H9 (cell line): ENCODE data around the gene CHIT1. TPM values are rescaled to one million over a fixed set of nuclear protein-coding genes. Genes with fewer than 3 reads are reported as not detected.

Experiments used
- DNase-seq: peaks from one replicate; pipeline ENCODE4 v3.0.0-alpha.2; 2017
- H2AFZ ChIP-seq: one replicate; pipeline ENCODE4 v1.6.1; 2013; ENCODE audit warnings: mild to moderate bottlenecking, low read length, control low read depth, moderate library complexity
- H2AK5ac ChIP-seq: 2 replicates; pipeline ENCODE4 v1.6.1; 2013; ENCODE audit warnings: low read length, control low read depth, mixed read lengths; ENCODE audit not compliant: insufficient read length
- H2BK120ac ChIP-seq: one replicate; pipeline ENCODE4 v1.6.1; 2013; ENCODE audit warnings: low read depth, mild to moderate bottlenecking, low read length, control low read depth, inconsistent platforms; ENCODE audit not compliant: poor library complexity, severe bottlenecking
- H2BK12ac ChIP-seq: 2 replicates; pipeline ENCODE4 v1.6.1; 2013; ENCODE audit warnings: low read length, control low read depth, mixed read lengths, low read depth; ENCODE audit not compliant: insufficient read length
- H2BK15ac ChIP-seq: 2 replicates; pipeline ENCODE4 v1.6.1; 2013; ENCODE audit warnings: low read depth, low read length, control low read depth
- H2BK20ac ChIP-seq: one replicate; pipeline ENCODE4 v1.6.1; 2013; ENCODE audit warnings: low read depth, mild to moderate bottlenecking, low read length, control low read depth, inconsistent platforms; ENCODE audit not compliant: poor library complexity, severe bottlenecking
- H2BK5ac ChIP-seq: 2 replicates; pipeline ENCODE4 v1.6.1; 2013; ENCODE audit warnings: low read length, control low read depth, mixed read lengths; ENCODE audit not compliant: insufficient read length
- H3K14ac ChIP-seq: 2 replicates; pipeline ENCODE4 v1.6.1; 2013; ENCODE audit warnings: low read length, control low read depth; ENCODE audit not compliant: insufficient read depth
- H3K18ac ChIP-seq: 2 replicates; pipeline ENCODE4 v1.6.1; 2013; ENCODE audit warnings: low read depth, mild to moderate bottlenecking, mixed read lengths, low read length, control low read depth; ENCODE audit not compliant: insufficient read length
- H3K23ac ChIP-seq: 2 replicates; pipeline ENCODE4 v1.6.1; 2013; ENCODE audit warnings: low read length, control low read depth, mixed read lengths, low read depth; ENCODE audit not compliant: insufficient read length
- H3K23me2 ChIP-seq: 2 replicates; pipeline ENCODE4 v1.6.1; 2013; ENCODE audit warnings: low read depth, mild to moderate bottlenecking, mixed read lengths, low read length, control low read depth; ENCODE audit not compliant: insufficient read length, poor library complexity, severe bottlenecking
- H3K27ac ChIP-seq: 2 replicates; pipeline ENCODE4 v1.5.1; 2013; ENCODE audit warnings: low read length, control low read depth, mixed read lengths, low read depth; ENCODE audit not compliant: insufficient read length
- H3K27me3 ChIP-seq: 2 replicates; pipeline ENCODE4 v1.6.1; 2013; ENCODE audit warnings: low read length, control low read depth, inconsistent platforms; ENCODE audit not compliant: insufficient read depth
- H3K4ac ChIP-seq: 2 replicates; pipeline ENCODE4 v1.6.1; 2013; ENCODE audit warnings: low read depth, mild to moderate bottlenecking, control low read depth, inconsistent platforms, low read length, moderate library complexity
- H3K4me1 ChIP-seq: 2 replicates; pipeline ENCODE4 v1.6.1; 2013; ENCODE audit warnings: low read length, control low read depth, inconsistent platforms; ENCODE audit not compliant: insufficient read depth
- H3K4me2 ChIP-seq: 2 replicates; pipeline ENCODE4 v1.6.1; 2013; ENCODE audit warnings: low read length, control low read depth, mixed read lengths; ENCODE audit not compliant: insufficient read length, insufficient read depth
- H3K56ac ChIP-seq: 2 replicates; pipeline ENCODE4 v1.6.1; 2013; ENCODE audit warnings: low read depth, mild to moderate bottlenecking, mixed read lengths, low read length, control low read depth; ENCODE audit not compliant: insufficient read length
- H3K79me1 ChIP-seq: 2 replicates; pipeline ENCODE4 v1.6.1; 2013; ENCODE audit warnings: low read depth, mild to moderate bottlenecking, moderate library complexity, low read length, control low read depth, inconsistent platforms; ENCODE audit not compliant: insufficient read depth, poor library complexity, severe bottlenecking
- H3K79me2 ChIP-seq: 2 replicates; pipeline ENCODE4 v1.6.1; 2013; ENCODE audit warnings: low read length, control low read depth, inconsistent platforms; ENCODE audit not compliant: insufficient read depth
- H3K9ac ChIP-seq: 2 replicates; pipeline ENCODE4 v1.6.1; 2013; ENCODE audit warnings: low read length, control low read depth, mixed read lengths; ENCODE audit not compliant: insufficient read length; ENCODE audit errors: extremely low read depth
- H3K9me3 ChIP-seq: one replicate; pipeline ENCODE4 v1.6.1; 2013; ENCODE audit warnings: low read depth, low read length, inconsistent platforms; ENCODE audit not compliant: control insufficient read depth
- H3T11ph ChIP-seq: one replicate; pipeline ENCODE4 v1.6.1; 2013; ENCODE audit warnings: mild to moderate bottlenecking, low read length, control low read depth, inconsistent platforms
- H4K20me1 ChIP-seq: one replicate; pipeline ENCODE4 v1.6.1; 2013; ENCODE audit not compliant: control insufficient read depth, insufficient read length, insufficient read depth
- H4K5ac ChIP-seq: 2 replicates; pipeline ENCODE4 v1.6.1; 2013; ENCODE audit warnings: low read depth, mild to moderate bottlenecking, mixed read lengths, low read length, control low read depth; ENCODE audit not compliant: insufficient read length
- H4K8ac ChIP-seq: replicated peaks from 2 replicates; pipeline ENCODE4 v1.6.1; 2013; ENCODE audit warnings: low read length, control low read depth, mixed read lengths, low read depth; ENCODE audit not compliant: insufficient read length
- H4K91ac ChIP-seq: 2 replicates; pipeline ENCODE4 v1.6.1; 2013; ENCODE audit warnings: low read depth, mild to moderate bottlenecking, moderate library complexity, mixed read lengths, low read length, control low read depth; ENCODE audit not compliant: insufficient read length
- H3K27ac Mint-ChIP-seq, 3 experiments: 2 replicates in 2 of 3; 3 replicates in 1 of 3; pipeline ENCODE4 v1.8.0; 2020 to 2021; ENCODE audit warnings: mixed read lengths in 3 of 3, mild to moderate bottlenecking in 1 of 3, moderate library complexity in 1 of 3
- H3K27me3 Mint-ChIP-seq: 2 replicates; pipeline ENCODE4 v1.8.0; 2021; ENCODE audit warnings: low read depth, mild to moderate bottlenecking, moderate library complexity, mixed read lengths
- H3K36me3 Mint-ChIP-seq, 3 experiments: 2 replicates in 2 of 3; 3 replicates in 1 of 3; pipeline ENCODE4 v1.8.0; 2020 to 2021; ENCODE audit warnings: low read depth in 3 of 3, mixed read lengths in 3 of 3; ENCODE audit not compliant: insufficient read depth in 1 of 3
- H3K4me1 Mint-ChIP-seq, 2 experiments: 2 replicates each; pipeline ENCODE4 v1.8.0; 2020; ENCODE audit warnings: mixed read lengths in 2 of 2
- H3K4me3 Mint-ChIP-seq, 2 experiments: 2 replicates in 1 of 2; 3 replicates in 1 of 2; pipeline ENCODE4 v1.8.0; 2020 to 2021; ENCODE audit warnings: mild to moderate bottlenecking in 2 of 2, mixed read lengths in 2 of 2, moderate library complexity in 1 of 2
- H3K9me3 Mint-ChIP-seq, 2 experiments: 2 replicates in 1 of 2; 3 replicates in 1 of 2; pipeline ENCODE4 v1.8.0; 2020; ENCODE audit warnings: mild to moderate bottlenecking in 2 of 2, mixed read lengths in 2 of 2, moderate library complexity in 1 of 2
- CTCF ChIP-seq: fragments of 200-600 bp; sonication (generic); conservative IDR thresholded peaks from 3 replicates; pipeline ENCODE4 v1.8.0; 2021; ENCODE audit warnings: antibody characterized with exemption, mild to moderate bottlenecking
- WGBS: extraction: QIAGEN DNeasy Blood & Tissue Kit; methylation state at CpG from one replicate; pipeline ENCODE4 v1.1.7; 2013; ENCODE audit warnings: missing lambda C conversion rate, low lambda C conversion rate, mixed read lengths; ENCODE audit not compliant: insufficient read length; ENCODE audit errors: extremely low coverage; 5-methylcytosine and 5-hydroxymethylcytosine counted together
- total RNA-seq: library from RNA; stranded (reverse); gene quantifications from 2 replicates; pipeline ENCODE4 v1.2.1, GENCODE V29; 2021

The CHIT1 gene
- total RNA-seq, 1 experiment from 2014 or later = not detected

GRCh38 chr1:203228670-203229069, 803 bp downstream of the CHIT1 start:
- DNase-seq = no peak
- H3K23ac ChIP-seq = no peak overlapping the region
- H2BK12ac ChIP-seq = no peak overlapping the region
- H3K79me1 ChIP-seq = no peaks in the 10 kb centered on the region
- Mint-ChIP-seq H3K4me1 (no peaks in the 10 kb centered on the region), H3K27ac (no peak overlapping the region; a peak in 1 of 7 replicates), H3K9me3 (peaks cover 2% of the 10 kb centered on the region in 2 experiments), H3K4me3 (no peak overlapping the region), H3K36me3 (no peaks in the 10 kb centered on the region; a peak in 1 of 7 replicates), H3K27me3 (peaks cover 53% of the 10 kb centered on the region)
- H2AK5ac ChIP-seq = no peak overlapping the region
- no CpG with 5 or more reads among the region's 4 CpGs for WGBS
- H3K4me2 ChIP-seq = no peak overlapping the region
- H3K56ac ChIP-seq = no peak overlapping the region
- H3K9me3 ChIP-seq = no peaks in the 10 kb centered on the region
- H4K5ac ChIP-seq = no peak overlapping the region
- no peaks in the 10 kb centered on the region for H3K79me2 ChIP-seq
- H3K18ac ChIP-seq = no peak overlapping the region
- H3K4ac ChIP-seq = no peak overlapping the region
- H3K27me3 ChIP-seq = no peaks in the 10 kb centered on the region
- no peak overlapping the region for H3T11ph ChIP-seq
- H2AFZ ChIP-seq = no peak overlapping the region
- no peak for TF ChIP-seq CTCF
- H3K23me2 ChIP-seq = no peaks in the 10 kb centered on the region
- no peak overlapping the region for H3K27ac ChIP-seq
- no peak overlapping the region for H2BK120ac ChIP-seq
- no peak overlapping the region for H3K14ac ChIP-seq
- no peak overlapping the region for H2BK5ac ChIP-seq
- H2BK20ac ChIP-seq = no peak overlapping the region
- H2BK15ac ChIP-seq = no peak overlapping the region
- H3K9ac ChIP-seq = no peak overlapping the region
- H4K20me1 ChIP-seq = no peaks in the 10 kb centered on the region
- H4K8ac ChIP-seq = no peak overlapping the region
- H3K4me1 ChIP-seq = no peaks in the 10 kb centered on the region
- H4K91ac ChIP-seq = no peak overlapping the region
